A549 (cell line): Measurements from ENCODE around the gene ADTRP. TPM values are rescaled to one million over a fixed set of nuclear protein-coding genes. Genes with fewer than 3 reads are reported as not detected.

Experiments used
- ATAC-seq, 2 experiments: fragments of 200-7000 bp in 1 of 2; fragments of >200 bp in 1 of 2; cut with Nextera tagmentation in 1 of 2; cut with Tn5 transposase in 1 of 2; 3 replicates each; pipeline versions ENCODE4 v1.8.0 to v1.9.1; 2018 to 2020; ENCODE audit warnings: mild to moderate bottlenecking in 1 of 2, moderate library complexity in 1 of 2
- CTCF ChIA-PET: fragments of 300-600 bp; sonication (Branson Sonifier 250); formaldehyde crosslinking; extraction: SDS; loops from one replicate; lab custom pipeline; 2021; ENCODE audit warnings: antibody characterized with exemption, inconsistent platforms; lab: Yijun Ruan, JAX
- POLR2A ChIA-PET: fragments of 350-600 bp; formaldehyde crosslinking; extraction: SDS; loops from one replicate; lab custom pipeline; 2021; ENCODE audit warnings: antibody characterized with exemption, inconsistent platforms; lab: Yijun Ruan, JAX
- DNase-seq, 2 experiments: peaks; one replicate each; pipeline versions ENCODE4 v3.0.0 to v3.0.0-alpha.2; 2011 to 2016; ENCODE audit warnings: low read depth in 1 of 2, low spot score in 1 of 2
- FAIRE-seq: peaks from 2 replicates; lab custom pipeline; 2011; peaks lifted over from hg19 to GRCh38; lab: Jason Lieb, UNC
- H3K27ac ChIP-seq, 2 experiments: fragments of >200 bp; sonication (Bioruptor Twin); formaldehyde crosslinking; 3 replicates each; pipeline ENCODE4 v1.5.1; 2016 to 2017
- H3K4me1 ChIP-seq: fragments of >200 bp; sonication (Bioruptor Twin); formaldehyde crosslinking; 3 replicates; pipeline ENCODE4 v1.6.1; 2016
- H3K4me2 ChIP-seq: fragments of >200 bp; sonication (Bioruptor Twin); formaldehyde crosslinking; 3 replicates; pipeline ENCODE4 v1.6.1; 2016
- H3K4me3 ChIP-seq: fragments of >200 bp; sonication (Bioruptor Twin); formaldehyde crosslinking; 3 replicates; pipeline ENCODE4 v1.5.1; 2016
- H3K9me3 ChIP-seq: fragments of >200 bp; sonication (Bioruptor Twin); formaldehyde crosslinking; 3 replicates; pipeline ENCODE4 v1.6.1; 2016
- BCL3 ChIP-seq: fragments of >200 bp; sonication (Bioruptor Twin); formaldehyde crosslinking; IDR thresholded peaks from 3 replicates; pipeline ENCODE4 v1.6.1; 2016
- BHLHE40 ChIP-seq: IDR thresholded peaks from 2 replicates; pipeline ENCODE4 v1.6.1; 2012; ENCODE audit warnings: low read depth, low read length, inconsistent platforms
- CBX2 ChIP-seq: fragments of 200-600 bp; sonication (generic); IDR thresholded peaks from 2 replicates; pipeline ENCODE4 v1.6.1; 2016; ENCODE audit warnings: low read depth, mild to moderate bottlenecking, borderline replicate concordance
- ELK1 ChIP-seq: fragments of 150-350 bp; IDR thresholded peaks from 2 replicates; pipeline ENCODE4 v1.6.1; 2014; ENCODE audit warnings: low read depth, mild to moderate bottlenecking, low read length
- EP300 ChIP-seq, 2 experiments: fragments of >200 bp; sonication (Bioruptor Twin); formaldehyde crosslinking; IDR thresholded peaks; 2 replicates in 1 of 2; 3 replicates in 1 of 2; pipeline ENCODE4 v1.6.1; 2016 to 2017
- ESRRA ChIP-seq: fragments of 150-350 bp; IDR thresholded peaks from 2 replicates; pipeline ENCODE4 v1.6.1; 2014; ENCODE audit warnings: mild to moderate bottlenecking, low read length, borderline replicate concordance
- FOXS1 ChIP-seq: fragments of 250-450 bp; sonication (Bioruptor Pico); IDR thresholded peaks from 2 replicates; pipeline ENCODE4 v1.5.0; 2020; ENCODE audit warnings: mild to moderate bottlenecking, moderate library complexity
- HEYL ChIP-seq: fragments of 250-450 bp; sonication (Bioruptor Pico); IDR thresholded peaks from 2 replicates; pipeline ENCODE4 v1.8.0; 2021; ENCODE audit warnings: mild to moderate bottlenecking, moderate library complexity
- HOXA7 ChIP-seq: fragments of 250-450 bp; sonication (Bioruptor Pico); IDR thresholded peaks from 2 replicates; pipeline ENCODE4 v1.5.0; 2020; ENCODE audit warnings: mild to moderate bottlenecking, moderate library complexity
- HOXB5 ChIP-seq: fragments of 250-450 bp; sonication (Bioruptor Pico); IDR thresholded peaks from 2 replicates; pipeline ENCODE4 v1.5.0; 2020; ENCODE audit warnings: mild to moderate bottlenecking, moderate library complexity
- JUN ChIP-seq, 2 experiments: fragments of >200 bp; sonication (Bioruptor Twin); formaldehyde crosslinking; IDR thresholded peaks; 2 replicates in 1 of 2; 3 replicates in 1 of 2; pipeline ENCODE4 v1.6.1; 2016 to 2017
- KDM1A ChIP-seq: fragments of 200-600 bp; sonication (generic); IDR thresholded peaks from 2 replicates; pipeline ENCODE4 v1.6.1; 2016; ENCODE audit warnings: low read depth, mild to moderate bottlenecking
- MAFK ChIP-seq: fragments of 450-650 bp; IDR thresholded peaks from 2 replicates; pipeline ENCODE4 v1.6.1; 2014; ENCODE audit not compliant: partially characterized antibody
- MYC ChIP-seq: IDR thresholded peaks from 2 replicates; pipeline ENCODE4 v1.6.1; 2012; ENCODE audit warnings: mild to moderate bottlenecking, inconsistent platforms, low read length, improper control_type of control experiment, borderline replicate concordance
- PBX3 ChIP-seq: IDR thresholded peaks from 2 replicates; pipeline ENCODE4 v1.6.1; 2012
- PHF8 ChIP-seq: fragments of 200-600 bp; sonication (generic); IDR thresholded peaks from 2 replicates; pipeline ENCODE4 v1.6.1; 2016; ENCODE audit warnings: low read depth, mild to moderate bottlenecking, antibody characterized with exemption, moderate library complexity, borderline replicate concordance
- REST ChIP-seq: fragments of 200-600 bp; sonication (generic); IDR thresholded peaks from 2 replicates; pipeline ENCODE4 v1.6.1; 2016; ENCODE audit warnings: antibody characterized with exemption, mild to moderate bottlenecking, moderate library complexity
- RFX5 ChIP-seq: fragments of 450-650 bp; IDR thresholded peaks from 2 replicates; pipeline ENCODE4 v1.7.1; 2014; ENCODE audit warnings: antibody characterized with exemption, mild to moderate bottlenecking, moderate library complexity
- SMC3 ChIP-seq: fragments of >200 bp; sonication (Bioruptor Twin); formaldehyde crosslinking; IDR thresholded peaks from 3 replicates; pipeline ENCODE4 v1.6.1; 2018; ENCODE audit warnings: inconsistent platforms
- SREBF2 ChIP-seq: fragments of 450-650 bp; IDR thresholded peaks from 2 replicates; pipeline ENCODE4 v1.6.1; 2014; ENCODE audit warnings: mild to moderate bottlenecking, moderate library complexity
- USF2 ChIP-seq: fragments of 450-650 bp; IDR thresholded peaks from 2 replicates; pipeline ENCODE4 v1.6.1; 2014; ENCODE audit warnings: antibody characterized with exemption
- ZFP36 ChIP-seq: fragments of 450-650 bp; IDR thresholded peaks from 2 replicates; pipeline ENCODE4 v1.6.1; 2014; ENCODE audit warnings: borderline replicate concordance; ENCODE audit not compliant: partially characterized antibody
- ZNF302 ChIP-seq: fragments of 250-450 bp; sonication (Bioruptor Pico); IDR thresholded peaks from 2 replicates; pipeline ENCODE4 v1.9.0; 2021; ENCODE audit warnings: inconsistent platforms, mild to moderate bottlenecking, moderate library complexity
- ZSCAN20 ChIP-seq: fragments of 250-450 bp; sonication (Bioruptor Pico); IDR thresholded peaks from 2 replicates; pipeline ENCODE4 v1.8.0; 2022; ENCODE audit warnings: mild to moderate bottlenecking, moderate library complexity
- WGBS: methylation state at CpG from one replicate; pipeline ENCODE4 v1.1.6; 2017; ENCODE audit errors: missing lambda C conversion rate; 5-methylcytosine and 5-hydroxymethylcytosine counted together
- polyA plus RNA-seq, 4 experiments: library from polyadenylated mRNA; depleted of rRNA in 3 of 4; stranded (reverse); fragments of >200 nt; fragmentation: RNase III in 1 of 4; extraction: RNeasy Plus Mini Kit Qiagen cat#74134 plus additional on column Dnase treatment in 1 of 4; gene quantifications; 2 replicates in 3 of 4; 3 replicates in 1 of 4; pipeline ENCODE4 v1.2.3, GENCODE V29; 2011 to 2017

The ADTRP gene
- polyA plus RNA-seq, 2 of the 4 experiments (the other 2 are of a cell fraction): 0.57 to 0.59 TPM

GRCh38 chr6:11718463-11718862 lies 60.1 kb downstream of the ADTRP start:
- Histone ChIP-seq H3K4me1 (no peaks in the 10 kb centered on the region), H3K4me3 (no peak overlapping the region), H3K27ac (no peak overlapping the region), H3K9me3 (no peaks in the 10 kb centered on the region), H3K4me2 (no peak overlapping the region)
- TF ChIP-seq PHF8 (no peak), FOXS1 (CRISPR knock-in tag) (no peak), ZSCAN20 (no peak), HOXA7 (CRISPR knock-in tag) (no peak), REST (no peak), MYC (no peak), JUN (IDR thresholded peaks at IDR 0.05) (no peak), BCL3 (no peak), ZFP36 (no peak), EP300 (IDR thresholded peaks at IDR 0.05) (no peak), BHLHE40 (no peak), ELK1 (no peak), RFX5 (no peak), ZNF302 (CRISPR knock-in tag) (no peak), CBX2 (no peak), USF2 (no peak), MAFK (no peak), ESRRA (no peak), PBX3 (no peak)
- DNase-seq (no peak), FAIRE-seq (no peak), ATAC-seq (no peak)
- POLR2A ChIA-PET: no interaction called here
- CTCF ChIA-PET: no interaction called here

- ATAC-seq (no peak), DNase-seq (no peak), FAIRE-seq (no peak)
- H3K4me3 ChIP-seq: no peak overlapping the region
- no peak overlapping the region for H3K4me2 ChIP-seq
- ChIA-PET POLR2A (no interaction called here), CTCF (no interaction called here)
- H3K4me1 ChIP-seq: no peaks in the 10 kb centered on the region
- 95% methylated on average over 1 of the region's 1 CpG for WGBS
- no peaks in the 10 kb centered on the region for H3K9me3 ChIP-seq
- TF ChIP-seq HEYL (CRISPR knock-in tag): no peak
- TF ChIP-seq SREBF2: no peak
- TF ChIP-seq HOXB5: no peak
- no peak for TF ChIP-seq SMC3
- no peak for TF ChIP-seq KDM1A
- no peak overlapping the region for H3K27ac ChIP-seq
Observed at GRCh38 chr6:11718031-11718430, 60.6 kb downstream of the ADTRP start.
